ENCODE results near the gene PODXL.

PODXL gene

GRCh38 chr7:131486346-131486745 lies 70.1 kb downstream of the PODXL start:
- DNase-seq (ENCODE audit: low read depth, low spot score): no peak
- no peak for TF ChIP-seq CTCF (IDR thresholded peaks at IDR 0.05; ENCODE audit: insufficient read depth, low read length, missing control alignments)
- H3K4me3 ChIP-seq (ENCODE audit: low read depth, low read length): no peak overlapping the region
- POLR2A ChIA-PET: no interaction called here
- CTCF ChIA-PET: interaction anchor here (0.5 to 10.7 kb wide), 2 partner anchors 11 to 19 kb away, joined by 3 to 114 read pairs; no protein-coding TSS in a partner anchor

DNA sequence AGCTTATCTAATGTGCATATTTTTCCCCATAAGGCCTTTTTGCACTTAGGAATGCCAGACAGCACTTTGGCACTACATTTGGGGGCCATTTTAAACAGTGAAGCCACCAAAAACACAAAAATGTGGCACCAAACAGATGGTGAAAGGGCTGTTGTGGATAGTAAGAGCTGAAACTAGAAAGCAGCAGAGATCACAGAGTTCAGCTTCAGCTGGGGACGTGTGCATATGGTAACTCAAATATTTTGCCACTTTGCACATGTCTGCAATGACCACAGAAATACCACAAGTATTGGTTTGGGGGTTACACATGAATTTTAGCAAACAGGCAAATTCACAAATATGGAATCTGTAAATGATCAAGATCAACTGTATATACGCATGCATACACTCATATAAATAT lies 72.8 kb downstream of the PODXL start:
- CTCF ChIA-PET: interaction anchor here (4.8 kb wide), 1 partner anchor 30 kb away, joined by 23 read pairs; no protein-coding TSS in a partner anchor
- no peak for TF ChIP-seq CTCF (IDR thresholded peaks at IDR 0.05; ENCODE audit: insufficient read depth, low read length, missing control alignments)
- H3K4me3 ChIP-seq (ENCODE audit: low read depth, low read length): no peak overlapping the region
- no peak for DNase-seq (ENCODE audit: low read depth, low spot score)
- POLR2A ChIA-PET: no interaction called here

DNA sequence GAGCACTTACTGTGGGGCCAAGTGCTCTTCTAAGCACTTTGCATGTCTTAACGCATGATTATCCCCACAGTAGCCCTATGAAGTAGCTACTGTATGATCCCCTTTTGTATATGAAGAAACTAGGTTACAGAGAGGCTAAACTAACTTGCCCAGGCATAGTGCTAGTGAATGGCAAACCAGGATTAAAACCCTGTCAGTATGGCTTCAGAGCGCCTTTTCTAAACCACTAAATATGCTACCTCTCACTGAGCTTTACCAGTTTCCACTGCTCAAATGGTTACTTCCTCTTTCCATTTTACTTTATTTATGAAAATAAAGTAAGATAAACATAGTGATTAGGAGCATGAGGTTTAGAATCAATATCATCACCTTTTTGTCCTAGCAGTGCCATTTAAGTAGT lies 73.6 kb downstream of the PODXL start:
- no peak for DNase-seq (ENCODE audit: low read depth, low spot score)
- ChIA-PET CTCF (interaction anchor here (1.0 to 4.8 kb wide), 3 partner anchors 10 to 31 kb away, joined by 3 to 23 read pairs (median 7); no protein-coding TSS in a partner anchor), POLR2A (interaction anchor here (0.7 kb wide), 1 partner anchor 15 kb away, joined by 3 read pairs; no protein-coding TSS in a partner anchor)
- no peak for TF ChIP-seq CTCF (IDR thresholded peaks at IDR 0.05; ENCODE audit: insufficient read depth, low read length, missing control alignments)
- no peak overlapping the region for H3K4me3 ChIP-seq (ENCODE audit: low read depth, low read length)

DNA sequence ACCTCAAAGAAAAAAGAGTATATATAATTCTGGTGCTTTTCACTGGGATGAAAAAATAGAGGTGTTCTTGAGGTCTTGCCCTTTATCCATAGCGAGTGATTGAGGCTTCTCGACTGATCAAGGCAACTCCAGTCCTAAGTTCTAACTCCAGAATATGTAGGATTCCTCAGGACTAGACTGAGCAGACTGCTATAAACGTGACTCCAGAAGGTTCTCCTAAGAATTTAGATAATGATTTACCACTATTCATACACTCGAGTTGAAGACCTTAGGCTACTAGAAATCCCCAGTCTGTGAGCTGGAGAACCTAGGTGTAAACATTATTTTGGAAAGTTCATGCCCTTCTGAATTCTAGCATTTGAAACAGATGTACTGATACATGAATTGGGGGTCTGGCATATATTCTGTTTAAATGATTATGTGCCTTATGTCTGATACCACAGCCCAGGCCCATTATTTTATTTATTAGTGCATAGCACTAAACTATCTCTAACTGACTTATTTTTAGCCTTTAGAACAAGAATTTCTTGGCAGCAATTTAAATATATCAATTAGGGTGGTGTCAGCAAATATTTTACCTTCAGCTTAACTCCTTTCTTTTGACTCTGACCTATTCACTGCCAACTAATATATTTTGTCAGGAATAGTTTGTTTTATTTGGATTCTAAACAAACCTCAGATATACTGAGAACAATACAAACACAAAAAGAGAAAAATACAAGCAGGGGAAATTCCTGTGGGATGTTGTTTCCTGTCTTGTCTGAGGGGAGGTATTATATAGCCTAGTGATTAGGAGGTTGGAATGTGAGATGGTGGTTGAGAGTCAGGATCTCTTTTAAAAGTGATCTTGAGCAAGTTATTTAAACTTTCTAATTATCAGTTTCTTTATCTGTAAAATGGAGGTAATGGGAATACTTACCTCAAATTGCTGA lies 75.8 kb downstream of the PODXL start:
- ChIA-PET POLR2A (interaction anchor here (0.7 kb wide), 1 partner anchor 12 kb away, joined by 6 read pairs; no protein-coding TSS in a partner anchor), CTCF (no interaction called here)
- H3K4me3 ChIP-seq (ENCODE audit: low read depth, low read length): no peak overlapping the region
- DNase-seq (ENCODE audit: low read depth, low spot score): no peak
- TF ChIP-seq CTCF (IDR thresholded peaks at IDR 0.05; ENCODE audit: insufficient read depth, low read length, missing control alignments): no peak

GRCh38 chr7:131476740-131477139 lies 79.7 kb downstream of the PODXL start:
- ChIA-PET CTCF (no interaction called here), POLR2A (no interaction called here)
- TF ChIP-seq CTCF (IDR thresholded peaks at IDR 0.05; ENCODE audit: insufficient read depth, low read length, missing control alignments): no peak
- no peak for DNase-seq (ENCODE audit: low read depth, low spot score)
- H3K4me3 ChIP-seq (ENCODE audit: low read depth, low read length): no peak overlapping the region

- ChIA-PET POLR2A (no interaction called here), CTCF (no interaction called here)
Measured at GRCh38 chr7:131471250-131472004, 85.0 kb downstream of the PODXL start.

More at GRCh38 chr7:131471250-131472004, 85.0 kb downstream of the PODXL start:
- no peak for TF ChIP-seq CTCF (IDR thresholded peaks at IDR 0.05; ENCODE audit: insufficient read depth, low read length, missing control alignments)
- H3K4me3 ChIP-seq (ENCODE audit: low read depth, low read length): no peak overlapping the region
- no peak for DNase-seq (ENCODE audit: low read depth, low spot score)
